Fibroblast of skin of left biceps (primary cell): ENCODE data around the gene TANC1.

Experiments used
- DNase-seq, 2 experiments: peaks; one replicate each; pipeline ENCODE4 v3.0.0-alpha.2; 2013; ENCODE audit warnings: low read depth in 2 of 2

The TANC1 gene

DNA sequence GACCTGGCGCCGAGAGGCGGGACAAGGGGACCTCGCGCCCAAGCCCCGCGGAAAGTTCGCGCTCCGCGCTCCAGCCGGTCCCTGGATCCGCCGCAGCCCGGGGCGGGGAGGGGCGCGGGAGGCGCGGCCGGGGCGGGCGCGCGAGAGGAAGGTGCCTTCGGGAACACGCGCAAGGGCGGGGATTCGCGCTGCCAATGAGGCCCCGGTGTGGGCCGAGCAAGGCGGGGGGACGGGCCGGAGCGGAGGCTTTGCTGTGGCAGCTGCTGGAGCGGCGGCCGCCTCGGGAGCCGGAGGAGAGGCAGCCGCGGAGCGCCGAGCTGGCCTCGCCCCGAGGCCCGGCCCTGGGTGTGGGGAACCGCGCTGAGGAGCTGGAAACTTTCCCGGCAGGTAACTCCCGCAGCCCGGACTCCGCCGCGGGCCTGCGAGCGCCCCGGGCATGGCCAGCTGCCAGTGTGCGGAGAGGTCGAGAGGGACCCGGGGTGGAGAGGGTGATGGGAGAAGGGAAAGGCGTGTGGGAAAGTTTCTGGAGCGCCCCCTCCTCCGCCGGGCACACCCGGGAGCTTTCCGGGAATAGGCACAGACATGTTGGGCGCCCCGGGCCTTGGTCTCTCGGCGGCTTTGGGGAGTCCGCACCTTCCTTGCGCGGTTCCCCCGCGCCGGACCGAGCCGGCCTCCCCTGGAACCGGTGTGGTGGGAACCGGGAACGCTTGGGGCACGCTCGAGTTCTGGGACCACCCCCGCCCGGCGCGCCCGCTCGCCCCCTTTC, at the start of gene TANC1:
TANC1 (plus strand) TSS at position 245 of the 766 bp plus-strand sequence. CDS start 97,271 bp downstream, outside the sequence.
- peak; percentile 76 to 84 for DNase-seq

DNA sequence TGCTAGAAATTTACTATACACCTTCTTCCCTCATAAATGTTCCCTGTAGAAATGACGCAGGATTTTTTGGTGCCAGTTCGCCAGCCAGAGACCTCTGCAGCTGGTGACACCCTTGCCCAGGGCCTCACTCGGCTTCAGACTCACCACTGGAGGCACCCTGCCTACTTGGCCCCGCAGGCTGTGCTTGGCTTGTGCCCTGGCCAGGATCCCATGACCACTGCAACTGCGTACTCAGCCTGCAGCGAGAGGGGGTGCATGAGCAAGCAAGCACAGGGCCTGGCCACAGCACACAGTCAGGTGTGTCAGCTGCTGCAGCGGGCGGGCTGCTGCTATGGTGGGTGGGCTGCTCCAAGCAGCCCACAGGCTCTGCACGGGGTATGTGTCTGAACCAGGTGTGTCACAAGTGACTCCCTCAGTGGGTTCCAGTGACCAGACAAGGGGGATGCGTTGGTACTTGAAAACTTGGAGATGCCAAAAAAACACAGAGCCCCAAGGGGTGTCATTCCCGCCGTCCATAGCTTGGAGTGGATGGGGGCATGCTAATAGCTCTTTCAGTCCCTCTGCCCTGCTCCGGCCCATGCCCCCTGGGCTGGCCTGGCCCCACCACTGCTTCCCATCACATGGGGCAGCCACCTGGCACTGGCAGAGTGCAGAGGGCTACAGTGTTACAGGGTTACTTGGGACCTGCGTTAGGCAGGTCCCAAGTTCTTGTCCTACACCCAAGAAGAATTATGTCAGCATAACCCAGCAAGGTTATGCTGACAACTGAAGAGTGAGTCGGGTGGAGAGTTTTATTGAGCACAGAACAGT, 46.6 kb upstream of the TANC1 start:
- DNase-seq: no peak

DNA sequence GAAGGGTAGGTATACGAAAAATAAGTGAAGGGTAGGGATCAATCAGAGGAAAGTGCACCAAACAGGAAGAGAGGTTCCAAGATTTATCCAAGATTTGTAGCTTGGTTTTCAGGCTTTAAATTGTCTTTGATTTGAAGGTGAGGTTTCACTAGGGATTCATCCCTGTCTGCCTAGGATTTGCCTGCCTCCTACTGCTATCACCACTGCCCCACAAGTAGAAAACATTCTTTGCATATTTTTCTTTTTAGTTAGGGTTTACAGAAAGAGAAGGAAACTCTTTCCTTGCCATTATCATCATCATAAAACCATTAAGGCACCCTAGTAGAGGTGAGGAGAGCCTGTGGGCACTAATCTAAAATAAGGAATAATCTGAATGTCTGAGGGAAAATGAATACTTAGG, 45.8 kb upstream of the TANC1 start:
- DNase-seq: no peak

DNA sequence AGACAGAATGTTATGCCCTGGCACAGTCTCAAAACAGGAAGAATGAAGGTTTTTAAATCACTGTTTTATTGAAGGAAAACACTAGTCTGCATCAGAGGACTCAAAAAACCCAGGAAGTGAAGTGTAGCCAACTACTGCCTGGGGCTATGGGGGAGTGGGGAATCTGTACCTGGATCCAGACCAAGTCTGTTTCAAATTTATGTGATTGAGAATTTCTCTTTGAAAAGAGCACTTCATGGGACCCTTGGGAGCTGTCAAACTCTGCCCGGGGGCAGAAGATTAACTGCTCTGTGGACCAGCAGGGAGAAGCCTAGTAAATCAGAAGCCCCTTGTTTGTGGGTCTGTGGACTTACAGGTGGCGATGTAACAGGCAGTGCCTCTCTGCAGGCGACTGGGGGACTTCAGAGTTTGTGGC, 45.3 kb upstream of the TANC1 start:
- DNase-seq: no peak

DNA sequence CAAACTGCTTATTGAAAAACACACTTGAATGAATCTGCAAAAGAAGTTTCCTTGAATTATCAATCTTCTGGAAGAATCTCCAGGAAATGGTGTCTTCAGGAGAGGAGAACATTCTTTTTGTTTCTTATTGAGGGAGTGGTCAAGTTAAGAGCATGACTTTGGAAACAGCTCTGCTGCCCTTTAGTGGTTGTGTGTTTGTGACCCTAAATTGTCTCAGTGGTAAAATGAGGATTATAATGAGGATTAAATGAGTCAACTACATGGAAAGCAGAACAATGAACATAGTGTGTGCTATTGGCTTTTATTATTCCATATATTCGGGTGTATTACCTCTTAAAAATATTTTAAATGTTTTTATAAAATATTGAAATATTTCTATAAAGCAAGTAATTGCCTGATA, 44.8 kb upstream of the TANC1 start:
- DNase-seq: no peak

DNA sequence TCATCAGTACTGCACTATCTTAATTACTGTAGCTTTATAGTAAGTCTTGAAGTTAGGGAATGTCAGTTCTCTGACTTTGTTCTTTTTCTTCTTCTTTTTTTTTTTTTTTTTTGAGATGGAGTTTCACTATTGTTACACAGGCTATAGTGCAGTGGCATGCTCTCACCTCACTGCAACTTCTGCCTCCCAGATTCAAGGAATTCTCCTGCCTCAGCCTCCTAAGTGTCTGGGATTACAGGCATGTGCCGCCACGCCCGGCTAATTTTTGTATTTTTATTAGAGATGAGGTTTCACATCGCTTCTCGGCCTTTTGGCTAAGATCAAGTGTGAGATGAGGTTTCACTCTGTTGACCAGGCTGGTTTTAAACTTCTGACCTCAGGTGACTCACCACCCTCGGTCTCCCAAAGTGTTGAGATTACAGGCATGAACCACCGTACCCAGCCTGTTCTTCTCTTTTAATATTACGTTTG, 41.9 kb upstream of the TANC1 start:
- no peak for DNase-seq

DNA sequence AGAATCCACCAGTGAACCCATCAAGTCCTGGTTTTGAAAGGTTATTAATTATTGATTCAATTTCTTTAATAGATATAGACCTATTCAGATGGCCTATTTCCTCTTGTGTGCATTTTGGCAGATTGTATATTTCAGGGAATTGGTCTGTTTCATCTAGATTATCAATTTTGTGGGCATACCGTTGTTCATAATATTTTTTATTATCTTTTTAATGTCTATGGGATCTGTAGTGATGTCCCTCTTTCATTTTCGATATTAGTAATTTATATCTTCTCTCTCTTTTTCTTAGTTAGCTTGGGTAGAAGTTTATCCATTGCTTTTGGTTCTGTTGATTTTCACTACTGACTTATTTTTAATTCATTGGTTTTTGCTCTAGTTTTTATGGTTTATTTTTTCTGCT, 39.9 kb upstream of the TANC1 start:
- no peak for DNase-seq

DNA sequence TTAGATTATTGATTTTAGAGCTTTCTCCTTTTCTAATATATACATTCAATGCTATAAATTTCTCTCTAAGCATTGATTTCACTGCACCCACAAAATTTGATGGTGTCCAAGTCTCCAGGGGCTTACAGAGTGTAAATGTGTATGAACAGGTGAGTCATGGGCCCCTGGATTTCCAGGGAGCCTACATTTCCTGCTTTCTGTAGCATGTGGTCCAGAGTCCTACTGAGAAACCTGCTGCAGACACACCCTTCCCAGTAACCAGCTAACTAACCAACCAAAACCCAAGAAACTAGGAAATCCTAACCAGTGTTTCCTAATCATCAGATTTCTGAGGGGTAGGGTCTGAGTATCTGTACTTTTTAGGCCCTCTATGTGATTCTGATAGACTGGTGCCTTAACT, 39.5 kb upstream of the TANC1 start:
- no peak for DNase-seq

DNA sequence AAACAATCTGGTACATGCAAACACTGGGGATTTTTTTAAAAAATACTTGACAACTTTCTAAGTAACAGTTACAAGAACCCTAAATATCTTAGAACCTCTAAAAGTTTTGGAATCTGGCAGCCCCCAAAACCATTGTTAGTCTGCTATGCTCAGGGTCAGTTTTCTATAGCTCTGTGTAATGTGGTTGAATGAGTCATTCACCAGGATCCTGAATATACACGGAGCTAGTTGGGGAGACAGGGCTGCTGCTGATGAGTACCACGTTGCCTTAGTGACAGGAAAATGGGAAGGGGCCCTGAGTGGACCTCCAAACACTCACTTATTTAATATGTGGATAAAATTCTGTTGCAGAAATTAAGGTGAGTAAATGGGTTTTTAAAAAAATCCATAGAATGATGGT, 36.9 kb upstream of the TANC1 start:
- DNase-seq: peak; percentile 60 to 61

DNA sequence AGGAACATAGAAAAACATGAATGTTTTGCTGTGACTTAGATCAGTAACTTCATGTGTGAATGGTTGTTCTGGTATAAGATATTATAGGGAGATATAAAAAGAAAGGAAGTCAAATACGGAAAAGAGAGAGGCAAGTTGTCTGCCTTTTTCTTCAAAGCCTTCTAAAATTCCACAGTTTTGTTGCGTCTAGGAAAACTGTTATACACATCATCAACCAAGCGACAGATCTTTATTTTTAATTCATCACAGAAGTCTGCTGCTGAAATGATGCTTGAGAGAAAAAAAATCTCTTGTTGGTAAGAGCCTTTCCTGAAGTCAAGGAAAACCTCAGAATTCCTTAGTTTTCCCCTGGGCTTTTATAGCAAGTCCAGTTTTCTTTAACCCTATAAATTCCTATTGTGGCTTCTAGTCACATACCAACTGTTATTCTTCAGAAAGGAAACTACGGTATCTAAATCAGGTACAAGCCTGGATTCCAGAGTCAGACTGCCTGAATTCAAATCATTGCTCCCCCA, 36.3 kb upstream of the TANC1 start:
- DNase-seq: peak; percentile 81

DNA sequence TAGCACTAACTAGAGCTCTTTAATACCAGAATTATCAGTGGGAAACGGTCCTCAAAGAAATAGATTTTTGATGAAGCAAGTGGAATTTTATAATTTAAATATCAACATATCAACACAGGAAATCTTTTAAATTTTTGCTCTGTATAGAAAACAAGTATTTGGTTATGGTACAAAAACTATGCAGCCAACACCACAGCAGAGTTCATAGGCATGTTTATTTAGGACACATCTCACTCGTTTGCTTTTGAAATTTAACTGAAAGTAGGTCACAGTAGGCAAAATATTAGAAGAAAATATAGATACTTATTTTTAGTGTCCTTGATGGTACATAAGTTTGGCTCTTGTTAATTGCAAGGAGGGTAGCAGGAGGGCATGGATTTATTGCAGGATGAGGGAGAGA, 34.3 kb upstream of the TANC1 start:
- DNase-seq: no peak

DNA sequence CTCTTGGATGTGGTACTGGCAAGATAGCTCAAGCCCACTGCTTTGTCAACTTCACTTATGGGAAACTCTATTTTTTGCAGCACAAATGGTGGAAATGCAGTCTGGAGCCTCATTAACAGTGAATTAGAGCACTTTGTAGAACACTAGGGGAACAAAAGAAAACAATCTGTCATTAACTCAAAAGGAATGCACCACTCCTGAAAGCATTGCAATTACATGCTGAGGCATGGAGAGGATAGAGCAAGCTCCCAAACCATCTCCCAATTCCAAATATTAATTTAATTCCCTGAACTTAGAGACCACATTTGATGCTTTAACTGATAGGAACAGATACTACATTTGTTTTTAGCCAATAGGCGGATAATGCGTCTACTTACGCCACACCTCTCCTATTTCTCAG, 32.8 kb upstream of the TANC1 start:
- no peak for DNase-seq

DNA sequence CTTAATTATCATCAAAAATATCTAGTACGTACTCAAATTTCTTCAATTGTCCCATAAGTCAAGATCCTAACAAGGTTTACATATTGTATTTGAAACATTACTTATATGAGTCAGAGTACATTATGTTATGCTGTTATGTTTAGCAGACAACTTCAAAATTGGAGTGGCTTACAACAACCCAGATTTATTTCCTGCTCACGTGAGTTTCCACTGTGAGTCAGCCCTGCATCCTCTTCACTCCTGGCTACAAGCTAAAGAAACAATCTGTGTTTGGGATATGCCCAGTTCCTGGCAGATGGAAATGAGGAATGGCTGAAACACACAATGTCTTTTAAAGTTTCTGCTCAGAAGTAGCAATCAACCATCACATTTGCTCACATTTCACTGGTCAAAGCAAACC, 31.5 kb upstream of the TANC1 start:
- peak; percentile 74 for DNase-seq

DNA sequence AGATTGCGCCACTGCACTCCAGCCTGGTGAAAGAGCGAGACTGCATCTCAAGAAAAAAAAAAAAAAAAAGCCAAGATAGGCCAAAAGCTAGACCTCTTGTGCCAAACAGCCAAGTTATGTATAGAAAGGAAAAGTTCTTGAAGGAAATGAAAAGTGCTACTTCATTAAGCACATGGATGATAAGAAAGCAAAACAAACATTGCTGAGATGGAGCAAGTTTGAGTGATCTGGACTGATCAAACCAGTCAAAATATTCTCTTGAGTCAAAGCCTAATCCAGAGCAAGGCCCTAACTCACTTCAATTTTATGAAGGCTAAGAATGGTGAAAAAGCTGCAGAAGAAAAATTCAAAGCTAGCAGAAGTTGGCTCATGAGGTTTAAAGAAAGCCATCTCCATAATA, 28.1 kb upstream of the TANC1 start:
- no peak for DNase-seq

DNA sequence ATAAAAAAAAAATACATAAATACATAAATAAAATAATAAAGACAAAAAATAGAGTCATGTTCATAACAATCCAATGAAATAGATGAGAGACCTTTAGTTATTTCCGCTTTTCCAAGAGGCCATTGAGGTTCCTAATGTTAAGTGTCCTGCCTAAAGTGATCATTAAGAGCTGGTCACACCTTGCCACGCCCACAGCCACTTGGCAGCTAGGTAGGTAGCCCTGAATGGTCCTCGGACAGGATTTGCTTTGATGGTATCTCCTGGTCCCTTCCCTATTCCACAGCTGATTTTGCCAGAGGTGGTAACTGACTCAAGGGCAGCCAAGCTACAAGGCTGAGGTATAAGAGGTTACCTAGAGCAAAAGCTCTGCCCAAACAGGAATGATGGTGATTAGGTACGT, 24.5 kb upstream of the TANC1 start:
- no peak for DNase-seq

DNA sequence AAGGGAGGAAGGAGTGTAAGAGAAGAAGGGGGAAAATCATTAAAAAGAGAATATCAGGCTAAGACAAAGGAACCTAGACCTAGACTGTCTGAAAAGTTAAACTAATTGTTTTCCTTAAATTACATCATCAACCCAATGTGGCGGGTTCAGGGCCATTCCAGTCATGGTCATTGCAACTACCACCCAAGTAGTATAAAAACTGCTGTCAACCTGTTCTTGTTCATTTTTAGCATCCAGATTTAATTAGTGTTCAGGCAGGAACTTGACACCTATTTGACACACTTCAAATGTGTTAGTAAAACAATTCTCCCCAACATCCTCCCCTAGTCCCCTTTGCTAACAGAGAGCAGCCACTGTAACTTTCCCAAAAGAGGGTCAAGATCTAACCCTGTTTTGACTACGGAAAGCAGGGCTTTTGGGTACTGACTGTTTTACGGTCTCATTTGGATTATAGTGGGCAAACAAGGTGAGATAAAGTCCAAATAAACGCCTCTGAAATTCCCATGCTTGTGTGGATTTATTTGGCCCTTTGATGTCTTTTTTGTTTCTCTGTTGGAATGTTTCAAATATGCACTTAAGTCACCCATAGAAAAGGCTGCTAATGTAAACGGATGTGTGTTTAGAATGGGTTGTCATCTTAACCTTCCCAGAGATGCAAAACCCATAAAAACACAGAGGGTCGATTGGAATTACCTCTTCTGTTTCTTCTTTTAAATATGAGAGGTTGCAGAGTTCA, 19.3 kb upstream of the TANC1 start:
- no peak for DNase-seq

DNA sequence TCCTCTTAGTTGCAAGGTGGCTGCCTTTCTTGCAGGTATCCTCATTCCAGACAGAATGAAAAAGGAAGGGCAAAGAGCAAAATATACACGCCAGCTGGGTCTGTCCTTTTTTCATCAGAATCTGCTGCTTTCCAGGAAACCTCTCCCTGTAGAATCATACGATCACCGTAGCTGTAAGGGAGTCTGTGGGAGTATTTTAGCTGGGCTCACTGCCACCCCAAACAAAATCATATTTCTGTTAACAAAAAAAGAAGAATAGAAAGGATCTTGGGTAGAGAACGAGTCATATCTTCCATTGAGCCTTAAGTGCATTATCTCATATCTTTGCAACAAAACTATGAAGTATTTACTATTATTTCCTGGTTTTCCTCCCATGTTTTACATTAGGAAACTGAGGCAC, 15.0 kb upstream of the TANC1 start:
- peak in 1 of 2 experiments; percentile 48 for DNase-seq

DNA sequence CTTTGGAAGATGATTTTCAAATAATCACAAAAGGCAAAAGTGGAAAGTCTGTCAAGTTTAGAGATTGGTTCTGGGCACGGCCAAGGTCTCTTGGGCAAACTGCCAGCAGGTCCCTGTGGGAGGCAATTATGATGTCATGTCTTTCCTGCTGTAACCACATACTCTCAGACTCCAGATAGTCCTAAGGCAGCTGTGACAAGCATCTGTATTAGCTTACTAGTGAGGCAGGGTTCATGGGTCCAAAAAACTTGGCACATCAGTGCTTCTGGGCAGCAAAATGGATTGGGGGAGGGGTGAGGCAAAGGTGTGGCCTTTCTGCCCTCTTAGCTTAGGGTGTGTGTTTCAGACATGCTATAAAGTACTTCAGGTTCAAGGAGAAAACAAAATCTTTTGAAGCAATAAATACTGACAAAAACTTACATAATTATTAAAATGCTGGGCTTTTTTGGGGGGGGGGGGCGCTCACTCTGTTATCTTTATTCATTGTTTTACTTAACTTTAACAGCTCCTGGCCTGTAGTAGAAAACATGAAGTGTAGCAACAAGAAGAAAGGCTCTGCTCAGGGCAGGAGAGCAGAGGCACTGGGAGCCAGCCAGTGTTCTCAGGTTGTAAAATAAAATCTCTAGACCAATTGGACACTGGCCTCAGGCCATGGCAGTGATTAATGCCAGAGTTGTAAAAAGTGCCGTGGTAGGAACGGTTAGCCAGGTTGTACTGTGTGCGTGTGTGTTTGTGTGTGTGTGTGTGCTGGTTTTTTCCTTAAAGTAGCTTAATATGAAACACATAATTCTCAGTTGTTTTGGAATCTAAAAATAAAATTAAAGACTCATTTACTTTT, 14.3 kb upstream of the TANC1 start:
- peak; percentile 62 to 69 for DNase-seq

DNA sequence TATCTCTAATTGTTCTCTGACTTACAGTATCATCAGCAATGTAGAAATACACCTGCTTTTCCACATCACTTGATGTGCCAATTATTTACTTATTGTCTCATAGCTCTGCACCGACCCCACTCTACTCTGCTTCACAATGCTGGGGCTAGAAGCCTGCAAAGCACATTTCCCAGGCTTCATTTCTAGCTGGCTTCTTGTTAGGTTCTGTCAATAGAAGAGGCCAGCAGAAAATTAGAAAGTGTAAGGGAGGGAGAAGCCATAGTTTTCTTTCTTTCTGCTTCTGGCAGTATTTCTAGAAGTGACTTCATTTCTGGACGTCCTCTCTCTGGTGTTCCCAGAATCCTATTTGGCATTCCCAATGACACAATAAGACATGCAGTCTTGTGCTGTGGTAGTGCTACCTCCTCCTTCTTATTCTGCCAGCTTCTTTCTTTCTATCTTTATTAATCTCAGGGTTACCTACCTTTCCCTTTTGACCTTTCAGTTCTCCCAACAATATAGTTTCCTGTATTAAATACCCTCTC, 12.5 kb upstream of the TANC1 start:
- no peak for DNase-seq

DNA sequence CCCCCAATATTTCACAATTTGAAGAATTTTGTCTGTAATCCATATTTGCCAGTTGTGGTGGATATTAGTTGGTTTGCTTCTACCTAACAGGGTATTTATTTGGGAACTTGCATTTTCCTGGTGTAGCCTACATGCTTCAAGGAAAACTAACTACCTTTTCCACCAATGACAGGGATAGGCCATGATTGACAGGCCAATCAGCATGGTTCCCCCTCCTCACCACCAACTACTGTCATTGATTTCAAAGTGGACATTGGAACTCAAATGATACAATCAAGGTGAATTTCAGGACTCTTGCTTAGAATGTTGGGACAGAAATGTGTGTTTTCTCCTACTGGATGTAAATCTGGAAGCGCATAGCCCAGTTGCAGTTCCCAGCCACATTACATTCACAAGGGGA, 10.1 kb upstream of the TANC1 start:
- no peak for DNase-seq

DNA sequence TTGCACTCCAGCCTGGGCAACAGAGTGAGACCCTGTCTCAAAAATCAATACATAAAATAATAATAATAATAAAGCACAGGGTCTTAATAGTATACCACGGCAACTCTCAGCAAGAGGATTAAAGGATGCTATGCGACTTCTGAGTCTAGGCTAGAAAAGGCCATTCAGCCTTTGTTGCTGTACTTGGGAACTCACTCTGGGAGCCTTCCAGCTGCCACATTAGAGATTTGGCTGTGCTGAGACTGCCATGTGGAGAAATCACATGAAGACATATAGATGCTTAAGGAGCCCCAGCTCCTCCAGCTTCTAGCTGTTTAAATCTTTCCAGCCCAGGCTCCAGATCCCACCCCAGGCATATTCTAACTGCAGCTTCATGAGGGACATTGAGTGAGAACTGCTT, 8.2 kb upstream of the TANC1 start:
- DNase-seq: no peak
